Urinary bladder (tissue), 2 donors: Measurements from ENCODE around the gene TXN. TPM values are rescaled to one million over a fixed set of nuclear protein-coding genes. Genes with fewer than 3 reads are reported as not detected.

Source experiments
- polyA plus RNA-seq: library from polyadenylated mRNA; stranded (reverse); fragments of 200-250 nt; gene quantifications from one replicate; pipeline ENCODE4 v1.2.3, GENCODE V29; 2013
- total RNA-seq: library from RNA; depleted of rRNA; stranded (reverse); fragments of >200 nt; gene quantifications from one replicate; pipeline ENCODE4 v1.2.3, GENCODE V29; 2014
- donor health status: healthy.

The TXN gene
- total and polyA plus RNA-seq, 2 donors: 90.6 to 211 TPM

Other genes starting within 250 kb of the TXN start
- 0.32 TPM for gene C9orf152, start 48.3 kb downstream of the TXN start, total RNA-seq
- 0.16 TPM for gene C9orf152, start 48.3 kb downstream of the TXN start, polyA plus RNA-seq
- gene TXNDC8, start 81.4 kb upstream of the TXN start, total RNA-seq: not detected
- gene TXNDC8, start 81.4 kb upstream of the TXN start, polyA plus RNA-seq: not detected